ENCODE results near the gene IL36G.

DNA sequence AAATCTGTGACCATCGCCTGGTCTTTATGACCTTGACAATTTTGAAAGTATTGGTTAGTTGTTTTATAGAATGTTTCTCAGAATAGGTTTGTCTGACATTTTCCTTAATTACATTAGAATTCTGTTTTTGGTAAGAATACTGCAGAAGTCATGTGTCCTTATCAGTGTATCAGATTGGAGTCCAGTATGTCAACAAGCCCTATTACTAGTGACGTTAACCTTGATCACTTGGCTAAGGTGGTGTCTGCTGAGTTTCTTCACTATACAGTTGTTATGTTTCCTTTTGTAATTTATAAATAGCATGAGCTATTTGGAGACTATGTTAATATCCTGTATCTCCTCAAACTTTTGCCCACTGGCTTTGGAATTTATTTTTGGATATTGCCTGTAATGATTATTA is 10.8 kb upstream of the IL36G start:
- no peak for TF ChIP-seq EZH2 (optimal IDR thresholded peaks at IDR 0.05; ENCODE audit: low read depth, low read length)
- TF ChIP-seq, protein P1, sequence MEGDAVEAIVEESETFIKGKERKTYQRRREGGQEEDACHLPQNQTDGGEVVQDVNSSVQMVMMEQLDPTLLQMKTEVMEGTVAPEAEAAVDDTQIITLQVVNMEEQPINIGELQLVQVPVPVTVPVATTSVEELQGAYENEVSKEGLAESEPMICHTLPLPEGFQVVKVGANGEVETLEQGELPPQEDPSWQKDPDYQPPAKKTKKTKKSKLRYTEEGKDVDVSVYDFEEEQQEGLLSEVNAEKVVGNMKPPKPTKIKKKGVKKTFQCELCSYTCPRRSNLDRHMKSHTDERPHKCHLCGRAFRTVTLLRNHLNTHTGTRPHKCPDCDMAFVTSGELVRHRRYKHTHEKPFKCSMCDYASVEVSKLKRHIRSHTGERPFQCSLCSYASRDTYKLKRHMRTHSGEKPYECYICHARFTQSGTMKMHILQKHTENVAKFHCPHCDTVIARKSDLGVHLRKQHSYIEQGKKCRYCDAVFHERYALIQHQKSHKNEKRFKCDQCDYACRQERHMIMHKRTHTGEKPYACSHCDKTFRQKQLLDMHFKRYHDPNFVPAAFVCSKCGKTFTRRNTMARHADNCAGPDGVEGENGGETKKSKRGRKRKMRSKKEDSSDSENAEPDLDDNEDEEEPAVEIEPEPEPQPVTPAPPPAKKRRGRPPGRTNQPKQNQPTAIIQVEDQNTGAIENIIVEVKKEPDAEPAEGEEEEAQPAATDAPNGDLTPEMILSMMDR (IDR thresholded peaks at IDR 0.05; ENCODE audit: low read length) = no peak
- TF ChIP-seq EZH2phosphoT487 (IDR thresholded peaks at IDR 0.05; ENCODE audit: low read length) = no peak
